H7 (cell line): ENCODE measurements around the gene GPC2. TPM values are rescaled to one million over a fixed set of nuclear protein-coding genes. Genes with fewer than 3 reads are reported as not detected.
"Not testable (repeated sequence)": the region's sequence is repeated elsewhere in the genome, so short reads cannot be mapped to it uniquely, and the experiment has no call there.

Source experiments
- DNase-seq: peaks from one replicate; pipeline ENCODE4 v3.0.0; 2012
- H3K27me3 ChIP-seq: 2 replicates; pipeline ENCODE4 v1.6.0; 2011; ENCODE audit warnings: mild to moderate bottlenecking, low read length; ENCODE audit not compliant: control insufficient read depth, insufficient read depth
- H3K36me3 ChIP-seq: replicated peaks from 2 replicates; pipeline ENCODE4 v1.5.1; 2011; ENCODE audit warnings: low read length; ENCODE audit not compliant: control insufficient read depth, insufficient read depth
- H3K4me3 ChIP-seq: 2 replicates; pipeline ENCODE4 v1.5.1; 2011; ENCODE audit warnings: low read depth, mild to moderate bottlenecking, control low read depth, low read length, moderate library complexity; ENCODE audit not compliant: insufficient read depth
- total RNA-seq: library from RNA; depleted of rRNA; stranded (reverse); fragments of >200 nt; shearing (Covaris generic); gene quantifications from 2 replicates; pipeline ENCODE4 v1.2.3, GENCODE V29; 2014

Gene GPC2
- total RNA-seq, 1 experiment from 2014 or later, result 39.1 TPM

- Histone ChIP-seq H3K4me3 (no peak overlapping the region), H3K27me3 (peaks cover 6% of the 10 kb centered on the region), H3K36me3 (no peaks in the 10 kb centered on the region)
- DNase-seq, result no peak
Measured at GRCh38 chr7:100212631-100213286, 35.6 kb upstream of the GPC2 start.

- peaks cover 6% of the 10 kb centered on the region for H3K27me3 ChIP-seq
- no peaks in the 10 kb centered on the region for H3K36me3 ChIP-seq
- H3K4me3 ChIP-seq, result no peak overlapping the region
- DNase-seq, result no peak
Measured at GRCh38 chr7:100211342-100211780, 34.2 kb upstream of the GPC2 start.

- no peaks in the 10 kb centered on the region for H3K36me3 ChIP-seq
- DNase-seq, result no peak
- peaks cover 6% of the 10 kb centered on the region for H3K27me3 ChIP-seq
- H3K4me3 ChIP-seq, result no peak overlapping the region
Measured at GRCh38 chr7:100210805-100211204, 33.6 kb upstream of the GPC2 start.

GRCh38 chr7:100209493-100209892 is 32.3 kb upstream of the GPC2 start:
- no peak for DNase-seq
- H3K36me3 ChIP-seq, result no peaks in the 10 kb centered on the region
- no peak overlapping the region for H3K4me3 ChIP-seq
- peaks cover 3% of the 10 kb centered on the region for H3K27me3 ChIP-seq

DNA sequence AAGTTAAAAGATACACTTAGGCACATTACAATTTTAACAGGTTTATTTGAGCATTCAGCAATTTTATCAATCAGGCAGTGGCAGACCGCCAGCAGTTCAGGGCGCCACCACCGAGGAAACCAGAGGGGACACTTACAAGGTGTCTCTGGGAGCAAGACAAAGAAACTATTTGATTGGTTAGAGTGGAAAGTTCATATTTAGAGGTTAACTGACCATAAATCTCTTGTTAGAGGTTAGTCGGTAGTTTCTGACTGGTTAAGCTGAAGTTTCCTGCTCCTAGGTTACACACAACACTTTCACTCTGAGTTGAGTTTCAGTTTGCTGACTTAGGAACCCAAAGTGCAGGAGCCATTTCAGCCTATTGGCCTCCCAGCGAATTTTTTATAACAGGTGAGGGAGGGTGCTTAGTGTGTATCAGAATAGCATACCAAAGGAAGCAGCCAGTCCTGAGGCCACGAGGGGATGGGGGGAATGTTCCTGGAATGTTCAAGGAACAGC is 31.8 kb upstream of the GPC2 start:
- Histone ChIP-seq H3K27me3 (peaks cover 3% of the 10 kb centered on the region), H3K36me3 (no peaks in the 10 kb centered on the region), H3K4me3 (no peak overlapping the region)
- no peak for DNase-seq

- H3K4me3 ChIP-seq, result no peak overlapping the region
- H3K27me3 ChIP-seq, result peaks cover 3% of the 10 kb centered on the region
- no peak for DNase-seq
- H3K36me3 ChIP-seq, result no peaks in the 10 kb centered on the region
Measured at GRCh38 chr7:100204454-100204853, 27.3 kb upstream of the GPC2 start.

DNA sequence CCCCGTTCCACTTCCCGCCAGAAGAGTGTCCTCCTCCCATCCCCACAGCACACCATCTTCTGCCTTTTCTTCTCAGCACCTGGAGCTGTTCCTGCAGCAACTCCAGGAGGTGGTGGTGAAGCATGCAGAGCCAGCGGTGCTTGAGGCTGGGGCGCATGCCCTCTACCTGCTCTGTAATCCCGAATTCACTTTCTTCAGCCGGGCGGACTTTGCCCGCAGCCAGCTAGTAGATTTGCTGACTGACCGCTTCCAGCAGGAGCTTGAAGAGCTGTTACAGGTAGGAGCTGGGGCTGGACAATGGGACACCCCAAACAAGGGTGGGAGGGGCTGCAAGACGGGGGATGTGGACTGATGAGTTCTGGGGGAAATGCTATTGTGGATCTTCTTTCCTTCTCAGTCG is 23.5 kb upstream of the GPC2 start:
- no peak overlapping the region for H3K4me3 ChIP-seq
- peaks cover 3% of the 10 kb centered on the region for H3K27me3 ChIP-seq
- H3K36me3 ChIP-seq, result no peaks in the 10 kb centered on the region
- peak; percentile 16 for DNase-seq

GRCh38 chr7:100198266-100198665 is 21.1 kb upstream of the GPC2 start:
- no peaks in the 10 kb centered on the region for H3K36me3 ChIP-seq
- H3K4me3 ChIP-seq, result no peak overlapping the region
- no peak for DNase-seq
- peaks cover 3% of the 10 kb centered on the region for H3K27me3 ChIP-seq

DNA sequence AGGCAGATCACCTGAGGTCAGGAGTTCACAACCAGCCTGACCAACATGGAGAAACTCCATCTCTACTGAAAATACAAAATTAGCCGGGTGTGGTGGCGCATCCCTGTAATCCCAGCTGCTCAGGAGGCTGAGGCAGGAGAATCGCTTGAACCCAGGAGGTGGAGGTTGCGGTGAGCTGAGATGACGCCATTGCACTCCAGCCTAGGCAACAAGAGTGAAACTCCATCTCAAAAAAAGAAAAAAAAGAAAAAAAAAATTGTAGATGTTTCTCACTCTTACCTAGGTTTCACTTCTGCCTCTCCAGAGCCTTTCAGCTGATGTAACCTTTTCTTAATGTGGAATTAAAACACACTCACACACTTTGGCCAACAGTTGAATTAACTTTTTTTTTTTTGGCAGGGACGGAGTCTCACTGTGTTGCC is 18.7 kb upstream of the GPC2 start:
- H3K27me3 ChIP-seq, H3K36me3 ChIP-seq, H3K4me3 ChIP-seq, DNase-seq: not testable (repeated sequence)

GRCh38 chr7:100195222-100195621 is 18.0 kb upstream of the GPC2 start:
- DNase-seq, result no peak
- Histone ChIP-seq H3K36me3 (no peaks in the 10 kb centered on the region), H3K4me3 (no peak overlapping the region), H3K27me3 (no peaks in the 10 kb centered on the region; the same call in 1 of the 2 replicates)

GRCh38 chr7:100192969-100193368 is 15.8 kb upstream of the GPC2 start:
- no peak for DNase-seq
- Histone ChIP-seq H3K36me3 (no peaks in the 10 kb centered on the region), H3K27me3 (no peaks in the 10 kb centered on the region; the same call in 1 of the 2 replicates), H3K4me3 (no peak overlapping the region)

DNA sequence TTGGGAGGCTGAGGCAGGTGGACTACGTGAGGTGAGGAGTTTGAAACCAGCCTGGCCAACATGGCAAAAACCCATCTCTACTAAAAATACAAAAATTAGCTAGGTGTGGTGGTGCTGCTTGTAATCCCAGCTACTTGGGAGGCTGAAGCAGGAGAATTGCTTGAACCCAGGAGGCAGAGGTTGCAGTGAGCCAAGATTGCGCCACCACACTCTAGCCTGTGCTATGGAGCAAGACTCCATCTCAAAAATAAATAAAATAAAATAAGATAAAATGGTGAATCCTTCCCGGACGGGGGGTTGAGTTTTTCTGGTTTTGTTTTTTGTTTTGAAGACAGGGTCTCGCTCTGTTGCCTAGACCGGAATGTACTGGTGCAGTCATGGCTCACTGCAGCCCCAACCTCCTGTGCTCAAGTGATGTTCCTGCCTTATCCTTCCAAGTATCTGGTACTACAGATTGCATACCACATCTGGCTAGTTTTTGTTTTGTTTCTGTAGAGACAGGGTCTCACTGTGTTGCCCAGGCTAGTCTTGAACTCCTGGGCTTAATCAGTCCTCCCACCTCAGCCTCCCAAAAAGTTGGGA is 15.2 kb upstream of the GPC2 start:
- not testable (repeated sequence) for H3K27me3 ChIP-seq, H3K4me3 ChIP-seq, DNase-seq, H3K36me3 ChIP-seq

DNA sequence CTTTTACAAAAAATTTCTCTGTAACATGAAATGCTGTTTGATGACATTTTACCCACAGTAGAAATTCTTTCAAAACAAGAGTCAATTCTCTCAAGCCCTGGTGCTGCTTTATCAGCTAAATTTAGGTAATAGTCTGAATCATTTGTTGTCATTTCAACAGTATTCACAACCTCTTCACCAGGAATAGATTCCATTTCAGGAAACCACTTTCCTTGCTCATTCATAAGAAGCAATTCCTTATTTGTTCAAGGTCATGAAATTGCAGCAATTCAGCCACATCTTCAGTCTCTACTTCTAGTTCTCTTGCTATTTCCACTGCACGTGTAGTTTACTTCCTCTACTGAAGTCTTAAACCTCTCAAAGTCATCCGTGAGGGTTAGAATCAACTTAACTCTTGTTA is 14.6 kb upstream of the GPC2 start:
- DNase-seq, result no peak
- Histone ChIP-seq H3K4me3 (no peak overlapping the region), H3K27me3 (no peaks in the 10 kb centered on the region), H3K36me3 (no peaks in the 10 kb centered on the region)

- Histone ChIP-seq H3K4me3 (no peak overlapping the region), H3K36me3 (no peaks in the 10 kb centered on the region), H3K27me3 (no peaks in the 10 kb centered on the region)
- DNase-seq, result peak; percentile 21
Measured at GRCh38 chr7:100190048-100190711, 13.0 kb upstream of the GPC2 start.

- Histone ChIP-seq H3K4me3 (no peak overlapping the region), H3K27me3 (no peaks in the 10 kb centered on the region), H3K36me3 (no peaks in the 10 kb centered on the region)
- DNase-seq, result no peak
Measured at GRCh38 chr7:100189061-100189460, 11.9 kb upstream of the GPC2 start.
